ENCODE data around the gene ZCCHC17. TPM values are rescaled to one million over a fixed set of nuclear protein-coding genes. Genes with fewer than 3 reads are reported as not detected.

The ZCCHC17 gene
- total RNA-seq, 1 donor from 2014 or later = 9.7 TPM

DNA sequence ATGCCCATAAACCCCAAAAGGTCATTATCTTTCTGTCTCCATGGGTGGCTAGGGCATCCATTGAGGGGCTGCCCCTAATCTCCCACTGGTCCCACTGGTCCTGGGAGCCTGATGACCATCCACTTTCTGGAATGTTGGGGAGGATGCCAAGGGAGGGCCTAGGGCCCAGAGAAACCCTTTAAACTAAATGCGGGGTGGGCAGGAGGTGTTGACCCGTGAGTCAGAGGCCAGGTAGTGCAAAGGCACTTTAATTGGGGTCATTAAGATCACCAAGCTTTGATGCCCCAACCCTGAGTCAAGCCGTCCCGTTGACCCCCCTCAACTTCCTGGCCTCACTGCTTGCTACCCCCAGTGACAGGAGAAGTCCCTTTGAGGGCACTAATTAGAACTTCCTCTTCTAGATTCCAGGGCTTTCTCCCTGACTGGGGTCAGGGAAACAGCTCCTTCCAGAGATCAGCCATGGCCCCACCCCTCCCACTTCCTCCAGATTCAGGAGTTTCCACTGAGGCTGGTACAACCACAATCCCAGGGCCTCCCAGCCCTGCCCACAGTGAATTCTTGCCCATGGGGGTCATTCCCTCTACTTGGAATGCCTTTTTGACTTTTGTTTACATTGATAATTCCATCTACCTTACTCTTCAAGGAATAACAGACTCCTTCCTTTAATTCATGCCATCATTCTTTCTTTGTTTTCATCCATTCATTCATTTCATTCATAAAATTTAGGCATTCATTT lies 100.7 kb downstream of the ZCCHC17 start:
- Histone ChIP-seq H3K4me3 (no peak overlapping the region), H3K36me3 (no peaks in the 10 kb centered on the region), H3K9me3 (no peaks in the 10 kb centered on the region), H3K4me1 (peaks cover 0 to 3% of the 10 kb centered on the region in 2 donors), H3K27ac (no peak overlapping the region), H3K27me3 (no peaks in the 10 kb centered on the region)
- intact Hi-C loops (cut with DNase I) = no loop called here
- DNase-seq (ENCODE audit: low spot score in 2 of 2) = no peak
- TF ChIP-seq CTCF (IDR thresholded peaks at IDR 0.05) = no peak

DNA sequence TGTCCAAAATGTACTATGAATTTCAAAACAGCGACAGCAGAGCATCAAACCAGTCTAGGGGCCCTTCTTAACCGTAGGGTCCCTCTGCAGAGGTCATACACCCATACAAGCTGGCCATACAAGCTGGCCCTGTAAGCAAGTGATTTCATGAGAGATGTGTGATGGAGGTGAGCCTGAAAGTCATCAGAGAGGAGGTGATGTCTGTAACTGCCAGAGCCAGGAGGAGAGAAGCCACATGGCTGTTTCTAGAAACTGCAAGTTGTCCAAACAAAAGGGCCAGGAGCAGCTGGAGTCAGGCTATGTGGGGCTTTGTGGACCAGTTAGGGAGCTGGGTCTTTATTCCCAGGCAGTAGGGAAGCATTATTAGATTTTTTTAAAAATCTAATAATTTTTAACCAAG lies 101.4 kb downstream of the ZCCHC17 start:
- intact Hi-C loops (cut with DNase I) = no loop called here
- TF ChIP-seq CTCF (IDR thresholded peaks at IDR 0.05) = no peak

GRCh38 chr1:31399976-31400375 lies 103.1 kb downstream of the ZCCHC17 start:
- H3K36me3 ChIP-seq = no peaks in the 10 kb centered on the region

More for the DNA sequence above, 101.4 kb downstream of the ZCCHC17 start:
- DNase-seq (ENCODE audit: low spot score in 2 of 2) = no peak
- Histone ChIP-seq H3K27ac (no peak overlapping the region), H3K9me3 (no peaks in the 10 kb centered on the region), H3K36me3 (no peaks in the 10 kb centered on the region), H3K4me1 (peaks cover 0 to 3% of the 10 kb centered on the region in 2 donors), H3K27me3 (no peaks in the 10 kb centered on the region), H3K4me3 (no peak overlapping the region)

DNA sequence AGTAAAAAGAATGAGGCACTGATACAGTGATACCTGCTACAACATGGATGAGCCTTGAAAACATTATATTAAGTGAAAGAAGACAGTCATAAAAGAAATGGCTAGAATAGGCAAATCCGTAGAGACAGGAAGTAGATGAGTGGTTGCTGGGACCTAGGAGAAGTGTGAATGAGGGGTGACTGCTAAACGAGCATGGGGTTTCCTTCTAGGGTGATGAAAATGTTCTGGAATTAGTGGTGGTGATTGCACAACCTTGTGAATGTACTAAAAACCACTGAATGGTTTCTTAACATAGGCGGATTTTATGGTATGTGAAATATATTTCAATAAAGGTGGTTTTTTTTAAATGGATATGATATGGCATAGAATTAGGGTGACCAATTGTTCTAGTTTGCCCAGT lies 103.6 kb downstream of the ZCCHC17 start:
- no peak for TF ChIP-seq CTCF (IDR thresholded peaks at IDR 0.05)
- H3K27ac ChIP-seq = no peak overlapping the region
- no peak for DNase-seq (ENCODE audit: low spot score in 2 of 2)
- no peak overlapping the region for H3K4me3 ChIP-seq
- no peaks in the 10 kb centered on the region for H3K4me1 ChIP-seq
- intact Hi-C loops (cut with DNase I) = no loop called here
- H3K9me3 ChIP-seq = no peaks in the 10 kb centered on the region
- no peaks in the 10 kb centered on the region for H3K36me3 ChIP-seq
- no peaks in the 10 kb centered on the region for H3K27me3 ChIP-seq

More at GRCh38 chr1:31399976-31400375, 103.1 kb downstream of the ZCCHC17 start:
- Histone ChIP-seq H3K9me3 (no peaks in the 10 kb centered on the region), H3K4me3 (no peak overlapping the region), H3K4me1 (no peaks in the 10 kb centered on the region), H3K27me3 (no peaks in the 10 kb centered on the region), H3K27ac (no peak overlapping the region)
- no peak for DNase-seq (ENCODE audit: low spot score in 2 of 2)
- intact Hi-C loops (cut with DNase I) = no loop called here
- TF ChIP-seq CTCF (IDR thresholded peaks at IDR 0.05) = no peak

GRCh38 chr1:31401241-31401640 lies 104.4 kb downstream of the ZCCHC17 start:
- TF ChIP-seq CTCF (IDR thresholded peaks at IDR 0.05) = no peak
- DNase-seq (ENCODE audit: low spot score in 2 of 2) = no peak
- Histone ChIP-seq H3K4me3 (no peak overlapping the region), H3K9me3 (no peaks in the 10 kb centered on the region), H3K27ac (no peak overlapping the region), H3K36me3 (no peaks in the 10 kb centered on the region), H3K4me1 (no peaks in the 10 kb centered on the region), H3K27me3 (no peaks in the 10 kb centered on the region)
- intact Hi-C loops (cut with DNase I) = no loop called here

All from ascending aorta (tissue), 2 donors.